Aortic smooth muscle cell (primary cell): ENCODE data around the gene TRIM7. TPM values are rescaled to one million over a fixed set of nuclear protein-coding genes. Genes with fewer than 3 reads are reported as not detected.

Source experiments
- total RNA-seq: library from RNA; depleted of rRNA; stranded (reverse); fragments of >200 nt; gene quantifications from 2 replicates; pipeline ENCODE4 v1.2.3, GENCODE V29; 2014

The TRIM7 gene
- total RNA-seq, result 10.5 and 14.0 TPM in 2 replicates

GRCh38 chr5:181204826-181205760, at the start of gene TRIM7:
TRIM7 (minus strand) TSS chr5:181205196; CDS start chr5:181205110, 86 bp downstream.

GRCh38 chr5:181243564-181244343, 38.8 kb upstream of the TRIM7 start, which contains the start of gene RACK1:
RACK1 (minus strand) TSS chr5:181243906; CDS start chr5:181243800, 106 bp downstream.

GRCh38 chr5:181223058-181223728, 18.2 kb upstream of the TRIM7 start, which contains the start of gene TRIM41:
TRIM41 (plus strand) TSS chr5:181223281; CDS start chr5:181224000, 719 bp downstream.

GRCh38 chr5:181146927-181147636, 57.9 kb downstream of the TRIM7 start, which contains the start of gene OR2V2:
OR2V2 (plus strand) TSS chr5:181147586; CDS start chr5:181154943, 7,357 bp downstream.

Other genes with a start within 250 kb of the TRIM7 start
- not detected in 2 replicates for gene BTNL3, start 216.3 kb downstream of the TRIM7 start, total RNA-seq
- not detected in 2 replicates for gene BTNL9, start 164.9 kb downstream of the TRIM7 start, total RNA-seq
- gene OR2V1, start 74.0 kb downstream of the TRIM7 start, total RNA-seq, result not detected in 2 replicates
- not detected in 2 replicates for gene OR2V2, start 57.6 kb downstream of the TRIM7 start, total RNA-seq
- 19.9 and 22.7 TPM in 2 replicates for gene TRIM41, start 18.1 kb upstream of the TRIM7 start, total RNA-seq
- 4,471 and 4,512 TPM in 2 replicates for gene RACK1, start 38.7 kb upstream of the TRIM7 start, total RNA-seq
- gene TRIM52, start 55.9 kb upstream of the TRIM7 start, total RNA-seq, result 5.7 and 6.3 TPM in 2 replicates
- 0.25 and 0.26 TPM in 2 replicates for gene OR4F3, start 162.1 kb upstream of the TRIM7 start, total RNA-seq